GM12865 (cell line): ENCODE results near the gene FIGN.

Experiments
- DNase-seq: peaks from one replicate; pipeline ENCODE4 v3.0.0; 2010; ENCODE audit warnings: low read depth
- H3K4me3 ChIP-seq: 2 replicates; pipeline ENCODE4 v1.5.1; 2011; ENCODE audit warnings: mild to moderate bottlenecking, low read depth, low read length, control low read depth
- TF ChIP-seq, protein P1 (sequence below): IDR thresholded peaks from 2 replicates; pipeline ENCODE4 v1.5.1; 2011; ENCODE audit warnings: low read length, control low read depth, low read depth, inconsistent platforms; ENCODE audit not compliant: insufficient read depth; ENCODE audit errors: missing control alignments

FIGN gene, protein sequence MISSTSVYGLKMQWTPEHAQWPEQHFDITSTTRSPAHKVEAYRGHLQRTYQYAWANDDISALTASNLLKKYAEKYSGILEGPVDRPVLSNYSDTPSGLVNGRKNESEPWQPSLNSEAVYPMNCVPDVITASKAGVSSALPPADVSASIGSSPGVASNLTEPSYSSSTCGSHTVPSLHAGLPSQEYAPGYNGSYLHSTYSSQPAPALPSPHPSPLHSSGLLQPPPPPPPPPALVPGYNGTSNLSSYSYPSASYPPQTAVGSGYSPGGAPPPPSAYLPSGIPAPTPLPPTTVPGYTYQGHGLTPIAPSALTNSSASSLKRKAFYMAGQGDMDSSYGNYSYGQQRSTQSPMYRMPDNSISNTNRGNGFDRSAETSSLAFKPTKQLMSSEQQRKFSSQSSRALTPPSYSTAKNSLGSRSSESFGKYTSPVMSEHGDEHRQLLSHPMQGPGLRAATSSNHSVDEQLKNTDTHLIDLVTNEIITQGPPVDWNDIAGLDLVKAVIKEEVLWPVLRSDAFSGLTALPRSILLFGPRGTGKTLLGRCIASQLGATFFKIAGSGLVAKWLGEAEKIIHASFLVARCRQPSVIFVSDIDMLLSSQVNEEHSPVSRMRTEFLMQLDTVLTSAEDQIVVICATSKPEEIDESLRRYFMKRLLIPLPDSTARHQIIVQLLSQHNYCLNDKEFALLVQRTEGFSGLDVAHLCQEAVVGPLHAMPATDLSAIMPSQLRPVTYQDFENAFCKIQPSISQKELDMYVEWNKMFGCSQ

GRCh38 chr2:163735685-163736432 lies at the start of gene FIGN:
FIGN (minus strand) TSS chr2:163736008; CDS start chr2:163734927, 1,081 bp downstream.
- no peak for DNase-seq
- no peak within 1 kb of the TSS for H3K4me3 ChIP-seq
- TF ChIP-seq, protein P1, sequence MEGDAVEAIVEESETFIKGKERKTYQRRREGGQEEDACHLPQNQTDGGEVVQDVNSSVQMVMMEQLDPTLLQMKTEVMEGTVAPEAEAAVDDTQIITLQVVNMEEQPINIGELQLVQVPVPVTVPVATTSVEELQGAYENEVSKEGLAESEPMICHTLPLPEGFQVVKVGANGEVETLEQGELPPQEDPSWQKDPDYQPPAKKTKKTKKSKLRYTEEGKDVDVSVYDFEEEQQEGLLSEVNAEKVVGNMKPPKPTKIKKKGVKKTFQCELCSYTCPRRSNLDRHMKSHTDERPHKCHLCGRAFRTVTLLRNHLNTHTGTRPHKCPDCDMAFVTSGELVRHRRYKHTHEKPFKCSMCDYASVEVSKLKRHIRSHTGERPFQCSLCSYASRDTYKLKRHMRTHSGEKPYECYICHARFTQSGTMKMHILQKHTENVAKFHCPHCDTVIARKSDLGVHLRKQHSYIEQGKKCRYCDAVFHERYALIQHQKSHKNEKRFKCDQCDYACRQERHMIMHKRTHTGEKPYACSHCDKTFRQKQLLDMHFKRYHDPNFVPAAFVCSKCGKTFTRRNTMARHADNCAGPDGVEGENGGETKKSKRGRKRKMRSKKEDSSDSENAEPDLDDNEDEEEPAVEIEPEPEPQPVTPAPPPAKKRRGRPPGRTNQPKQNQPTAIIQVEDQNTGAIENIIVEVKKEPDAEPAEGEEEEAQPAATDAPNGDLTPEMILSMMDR = no peak

GRCh38 chr2:163785162-163785561 lies 49.4 kb upstream of the FIGN start:
- DNase-seq = no peak
- no peak overlapping the region for H3K4me3 ChIP-seq
- TF ChIP-seq, protein P1 = no peak

- TF ChIP-seq, protein P1 = no peak
Observed at GRCh38 chr2:163779970-163780597, 44.3 kb upstream of the FIGN start.

GRCh38 chr2:163778045-163778781 lies 42.4 kb upstream of the FIGN start:
- no peak overlapping the region for H3K4me3 ChIP-seq
- no peak for DNase-seq
- TF ChIP-seq, protein P1 = no peak

More at GRCh38 chr2:163779970-163780597, 44.3 kb upstream of the FIGN start:
- no peak overlapping the region for H3K4me3 ChIP-seq
- no peak for DNase-seq

- TF ChIP-seq, protein P1 = no peak
Observed at GRCh38 chr2:163775304-163775703, 39.5 kb upstream of the FIGN start.

GRCh38 chr2:163774862-163775261 lies 39.1 kb upstream of the FIGN start:
- DNase-seq = no peak
- H3K4me3 ChIP-seq = no peak overlapping the region
- TF ChIP-seq, protein P1 = no peak

More at GRCh38 chr2:163775304-163775703, 39.5 kb upstream of the FIGN start:
- DNase-seq = no peak
- no peak overlapping the region for H3K4me3 ChIP-seq
